ENCODE data around the gene ATP1B4. TPM values are rescaled to one million over a fixed set of nuclear protein-coding genes. Genes with fewer than 3 reads are reported as not detected.

ATP1B4 gene
- polyA plus RNA-seq, 1 of the 3 experiments (the other 2 are of a cell fraction), result not detected

- DNase-seq, result no peak
- Histone ChIP-seq H3K9me3 (no peaks in the 10 kb centered on the region), H3K4me3 (ENCODE audit: low read depth in 2 of 2, low read length in 1 of 2) (no peak overlapping the region), H3K9ac (no peak overlapping the region), H3K27ac (ENCODE audit: low read depth in 2 of 2, low read length in 1 of 2) (no peak overlapping the region), H3K36me3 (replicated peaks in 1 of 2; ENCODE audit: control insufficient read depth in 1 of 2, insufficient read depth in 2 of 2, low read length in 1 of 2) (no peaks in the 10 kb centered on the region), H3K9me2 (no peaks in the 10 kb centered on the region), H3F3A (replicated peaks; ENCODE audit: insufficient read depth) (no peaks in the 10 kb centered on the region), H2AFZ (ENCODE audit: low read depth) (no peak overlapping the region), H3K4me2 (no peak overlapping the region), H3K27me3 (ENCODE audit: insufficient read depth) (peaks cover 4% of the 10 kb centered on the region; the same call in 1 of the 2 replicates), H3K4me1 (ENCODE audit: control insufficient read depth in 1 of 2, insufficient read depth in 2 of 2, low read depth in 1 of 2, low read length in 1 of 2) (no peaks in the 10 kb centered on the region), H3K79me2 (ENCODE audit: insufficient read depth) (no peaks in the 10 kb centered on the region), H4K20me1 (ENCODE audit: insufficient read depth) (no peaks in the 10 kb centered on the region)
- TF ChIP-seq USF1 (IDR thresholded peaks at IDR 0.05; ENCODE audit: borderline replicate concordance, low read depth) (no peak), ZBTB33 (IDR thresholded peaks at IDR 0.05; ENCODE audit: borderline replicate concordance, low read depth) (no peak), MAX (IDR thresholded peaks at IDR 0.05; ENCODE audit: low read depth) (no peak), IRF3 (IDR thresholded peaks at IDR 0.05; ENCODE audit: low read depth, low read length) (no peak), CTCF (IDR thresholded peaks at IDR 0.05) (no peak), FOSL2 (IDR thresholded peaks at IDR 0.05; ENCODE audit: borderline replicate concordance, low read depth) (no peak), NFIC (IDR thresholded peaks at IDR 0.05; ENCODE audit: borderline replicate concordance) (no peak), POLR2AphosphoS5 (IDR thresholded peaks at IDR 0.05; ENCODE audit: low read depth, low read length) (no peak), TCF12 (IDR thresholded peaks at IDR 0.05) (no peak), RAD21 (IDR thresholded peaks at IDR 0.05; ENCODE audit: low read length) (no peak), TEAD4 (IDR thresholded peaks at IDR 0.05; ENCODE audit: borderline replicate concordance, insufficient read depth) (no peak), GATA2 (CRISPR knock-in tag; IDR thresholded peaks at IDR 0.05) (no peak), ELF1 (IDR thresholded peaks at IDR 0.05) (no peak)
- ChIA-PET POLR2A (no interaction called here), CTCF (no interaction called here)
- WGBS (ENCODE audit: low lambda C conversion rate), result 31% methylated on average over 1 of the region's 1 CpG
Measured at GRCh38 chrX:120408168-120408567, 46.3 kb downstream of the ATP1B4 start.
